Ecto neural progenitor cell (in vitro differentiated cells): ENCODE measurements around the gene UGT2B15.
"Not testable (repeated sequence)": the region's sequence is repeated elsewhere in the genome, so short reads cannot be mapped to it uniquely, and the experiment has no call there.

Experiments
- DNase-seq: peaks from one replicate; pipeline ENCODE4 v3.0.0-alpha.2; 2018; ENCODE audit warnings: low spot score

UGT2B15 gene

DNA sequence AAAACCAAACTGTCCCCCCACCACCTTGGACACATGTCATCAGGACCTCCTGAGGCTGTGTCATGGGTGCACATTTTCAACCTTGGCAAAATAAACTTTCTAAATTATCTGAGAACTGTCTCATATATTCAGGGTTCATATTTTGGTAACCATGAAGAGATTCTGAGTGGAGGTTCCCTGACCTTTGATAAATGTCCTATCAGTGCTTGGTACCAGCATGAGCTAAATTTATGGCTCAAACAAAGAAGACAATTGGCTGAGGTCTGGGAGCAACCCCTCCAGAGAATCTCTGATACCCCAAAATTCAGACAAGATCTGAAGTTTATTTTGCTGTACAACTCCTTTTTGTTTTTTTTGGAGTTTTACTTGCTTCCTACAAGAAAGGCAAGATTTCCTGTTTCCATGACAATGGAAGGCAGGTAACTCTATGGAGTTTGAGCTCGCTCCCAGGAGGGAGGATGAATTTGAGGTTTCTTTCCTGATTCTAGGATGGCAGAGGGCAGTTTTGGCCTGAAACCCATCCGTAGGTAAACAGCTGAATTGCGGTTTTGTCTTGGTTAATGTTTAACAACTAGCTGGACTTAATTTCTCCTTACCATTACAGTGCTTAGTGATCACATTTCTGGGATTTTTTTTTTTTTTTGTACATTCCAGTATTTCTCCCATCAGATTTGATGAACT is 14.5 kb downstream of the UGT2B15 start:
- DNase-seq: no peak

- DNase-seq: no peak
Observed at GRCh38 chr4:68654946-68655721, 15.3 kb downstream of the UGT2B15 start.

DNA sequence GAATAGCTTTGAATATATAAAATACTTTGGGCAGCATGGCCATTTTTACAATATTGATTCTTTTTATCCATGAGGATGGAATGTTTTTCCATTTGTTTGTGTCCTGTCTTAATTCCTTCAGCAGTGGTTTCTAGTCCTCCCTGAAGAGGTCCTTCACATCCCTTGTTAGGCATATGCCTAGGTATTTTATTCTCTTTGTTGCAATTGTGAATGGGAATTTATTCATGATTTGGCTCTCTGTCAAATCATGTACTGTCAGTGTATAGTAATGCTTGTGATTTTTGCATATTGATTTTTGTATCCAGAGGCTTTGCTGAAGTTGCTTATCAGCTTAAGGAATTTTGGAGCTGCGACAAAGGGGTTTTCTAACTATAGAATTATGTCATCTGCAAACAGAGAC is 18.5 kb downstream of the UGT2B15 start:
- no peak for DNase-seq

GRCh38 chr4:68630371-68630770 is 40.1 kb downstream of the UGT2B15 start:
- no peak for DNase-seq

- not testable (repeated sequence) for DNase-seq
Observed at GRCh38 chr4:68622731-68623130, 47.7 kb downstream of the UGT2B15 start.

DNA sequence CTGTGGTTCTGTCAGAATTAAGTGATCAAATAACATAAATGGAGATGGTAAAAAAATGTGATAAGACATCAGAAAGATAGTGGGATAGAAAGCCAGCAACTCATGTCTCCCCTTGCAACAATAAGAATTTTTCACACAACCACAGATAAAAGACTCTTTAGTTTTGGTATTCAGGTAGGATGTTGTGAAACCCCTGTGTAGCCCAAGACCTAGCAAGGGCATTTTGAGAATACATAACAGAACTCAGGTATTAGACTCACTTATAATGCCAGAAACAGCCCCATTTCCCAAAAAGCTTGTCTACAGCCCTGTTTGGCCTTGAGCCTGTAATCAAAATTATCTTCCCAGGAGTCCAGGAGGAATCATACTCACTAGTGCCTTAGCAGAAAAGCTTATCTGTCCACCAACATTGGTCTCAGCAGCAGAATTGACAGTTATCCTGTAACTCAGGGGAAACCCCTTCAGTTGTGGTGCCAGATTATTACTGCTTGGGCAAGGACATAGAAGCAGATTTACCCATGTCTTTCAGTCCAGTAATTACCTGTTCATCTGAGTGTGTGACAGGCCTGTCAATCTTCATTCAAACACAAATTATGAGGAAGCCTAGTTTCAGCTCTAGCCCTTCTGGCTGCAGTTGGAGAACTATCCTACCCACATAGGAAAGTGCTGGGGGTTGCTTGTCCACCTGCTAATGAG is 53.3 kb downstream of the UGT2B15 start:
- no peak for DNase-seq

GRCh38 chr4:68615699-68616422 is 54.6 kb downstream of the UGT2B15 start:
- DNase-seq: no peak

- DNase-seq: no peak
Observed at GRCh38 chr4:68613752-68614151, 56.7 kb downstream of the UGT2B15 start.

DNA sequence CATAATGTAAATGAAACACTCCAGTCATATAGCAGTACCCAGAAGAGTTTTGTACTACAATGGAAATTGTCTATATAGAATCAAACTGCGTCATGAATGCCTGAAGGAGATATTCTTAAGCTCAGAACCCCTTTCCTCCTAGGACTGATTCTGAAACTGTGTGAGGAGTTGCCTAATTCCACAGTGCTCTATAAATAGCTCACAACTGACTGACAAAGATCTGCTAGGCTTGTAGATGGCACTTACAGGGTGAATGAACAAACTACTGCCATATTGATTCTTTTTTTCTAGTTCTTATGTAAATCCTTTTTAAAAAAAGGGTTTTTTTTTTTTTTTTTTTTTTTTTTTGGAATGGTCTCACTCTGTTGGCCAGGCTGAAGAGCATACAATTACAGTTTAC is 64.2 kb downstream of the UGT2B15 start:
- no peak for DNase-seq

- DNase-seq: no peak
Observed at GRCh38 chr4:68599150-68599549, 71.3 kb downstream of the UGT2B15 start.

DNA sequence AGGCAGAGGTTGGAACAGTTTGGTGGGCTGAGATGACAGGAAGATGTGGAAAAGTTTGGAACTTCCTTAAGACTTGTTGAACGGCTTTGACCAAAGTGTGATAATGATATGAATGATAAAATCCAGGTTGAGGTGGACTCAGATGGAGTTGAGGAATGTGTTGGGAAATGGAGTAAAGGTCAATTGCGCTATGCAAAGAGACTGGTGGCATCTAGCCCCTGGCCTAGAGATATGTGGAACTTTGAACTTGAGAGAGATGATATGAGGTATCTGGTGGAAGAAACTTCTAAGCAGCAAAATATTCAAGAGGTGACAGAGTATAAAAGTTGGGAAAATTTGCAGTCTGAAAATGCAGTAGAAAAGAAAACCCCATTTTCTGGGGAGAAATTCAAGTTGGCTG is 73.0 kb downstream of the UGT2B15 start:
- no peak for DNase-seq
